Measurements from ENCODE around the gene SPAG8. TPM values are rescaled to one million over a fixed set of nuclear protein-coding genes. Genes with fewer than 3 reads are reported as not detected.

Gene SPAG8
- 0.34 to 0.52 TPM (median 0.35 TPM) in 5 replicates for total RNA-seq (2022; extraction: Qiagen RNA extraction)

GRCh38 chr9:35812025-35812602, at the start of gene SPAG8:
Gene SPAG8 (minus strand): TSS chr9:35812262. CDS start chr9:35812147, 115 bp downstream.

GRCh38 chr9:35829084-35829763, 17.2 kb upstream of the SPAG8 start, which contains the start of gene TMEM8B:
Gene TMEM8B (plus strand): TSS chr9:35829228. CDS start chr9:35829448, 220 bp downstream.

GRCh38 chr9:35828716-35829083, 16.6 kb upstream of the SPAG8 start, which contains the start of gene FAM221B:
Gene FAM221B (minus strand): TSS chr9:35828732. CDS start chr9:35826161, 2,571 bp downstream.

GRCh38 chr9:35814841-35815543, 2.9 kb upstream of the SPAG8 start, which contains the start of gene HINT2:
Gene HINT2 (minus strand): TSS chr9:35815042. CDS start chr9:35814979, 63 bp downstream.

GRCh38 chr9:35791297-35791921, 20.7 kb downstream of the SPAG8 start, which contains the start of gene NPR2:
Gene NPR2 (plus strand): TSS chr9:35791591. CDS start chr9:35792409, 818 bp downstream.

Other genes starting within 250 kb of the SPAG8 start
- gene TESK1, start 207.0 kb downstream of the SPAG8 start, total RNA-seq (2022; extraction: Qiagen RNA extraction) = 21.8 to 29.3 TPM (median 28.4 TPM) in 5 replicates
- 0.15 to 0.22 TPM (median 0.17 TPM) in 4 of 5 replicates, not detected in the other for gene CD72, start 193.8 kb downstream of the SPAG8 start, total RNA-seq (2022; extraction: Qiagen RNA extraction)
- gene SIT1, start 161.3 kb downstream of the SPAG8 start, total RNA-seq (2022; extraction: Qiagen RNA extraction) = 0.07 TPM in 1 of 5 replicates, not detected in the others
- 5.1 to 14.3 TPM (median 9.2 TPM) in 4 of 5 replicates, not detected in the other for gene RMRP, start 154.2 kb downstream of the SPAG8 start, total RNA-seq (2022; extraction: Qiagen RNA extraction)
- gene CCDC107, start 154.0 kb downstream of the SPAG8 start, total RNA-seq (2022; extraction: Qiagen RNA extraction) = 25.4 to 33.7 TPM (median 32.3 TPM) in 5 replicates
- gene ARHGEF39, start 147.1 kb downstream of the SPAG8 start, total RNA-seq (2022; extraction: Qiagen RNA extraction) = 11.1 to 18.8 TPM (median 16.6 TPM) in 5 replicates
- gene CA9, start 138.3 kb downstream of the SPAG8 start, total RNA-seq (2022; extraction: Qiagen RNA extraction) = 6.0 to 10.6 TPM (median 8.0 TPM) in 5 replicates
- gene TPM2, start 122.3 kb downstream of the SPAG8 start, total RNA-seq (2022; extraction: Qiagen RNA extraction) = 647 to 712 TPM (median 698 TPM) in 5 replicates
- gene TLN1, start 80.1 kb downstream of the SPAG8 start, total RNA-seq (2022; extraction: Qiagen RNA extraction) = 118 to 145 TPM (median 125 TPM) in 5 replicates
- gene CREB3, start 79.6 kb downstream of the SPAG8 start, total RNA-seq (2022; extraction: Qiagen RNA extraction) = 54.4 to 63.2 TPM (median 57.3 TPM) in 5 replicates
- gene GBA2, start 63.0 kb downstream of the SPAG8 start, total RNA-seq (2022; extraction: Qiagen RNA extraction) = 28.4 to 39.2 TPM (median 31.7 TPM) in 5 replicates
- 13.5 to 17.7 TPM (median 14.7 TPM) in 5 replicates for gene RGP1, start 63.0 kb downstream of the SPAG8 start, total RNA-seq (2022; extraction: Qiagen RNA extraction)
- 0.15 to 0.38 TPM (median 0.23 TPM) in 4 of 5 replicates, not detected in the other for gene MSMP, start 58.0 kb downstream of the SPAG8 start, total RNA-seq (2022; extraction: Qiagen RNA extraction)
- 4.2 to 6.3 TPM (median 4.6 TPM) in 5 replicates for gene NPR2, start 20.7 kb downstream of the SPAG8 start, total RNA-seq (2022; extraction: Qiagen RNA extraction)
- 69.1 to 112 TPM (median 101 TPM) in 5 replicates for gene HINT2, start 2.8 kb upstream of the SPAG8 start, total RNA-seq (2022; extraction: Qiagen RNA extraction)
- not detected in 5 replicates for gene FAM221B, start 16.5 kb upstream of the SPAG8 start, total RNA-seq (2022; extraction: Qiagen RNA extraction)
- gene TMEM8B, start 17.0 kb upstream of the SPAG8 start, total RNA-seq (2022; extraction: Qiagen RNA extraction) = 2.4 to 3.5 TPM (median 3.4 TPM) in 5 replicates
- gene OR13J1, start 58.1 kb upstream of the SPAG8 start, total RNA-seq (2022; extraction: Qiagen RNA extraction) = not detected in 5 replicates
- 0.22 to 0.51 TPM (median 0.34 TPM) in 5 replicates for gene HRCT1, start 93.9 kb upstream of the SPAG8 start, total RNA-seq (2022; extraction: Qiagen RNA extraction)
- gene SPAAR, start 97.2 kb upstream of the SPAG8 start, total RNA-seq (2022; extraction: Qiagen RNA extraction) = 0.05 to 0.09 TPM (median 0.06 TPM) in 4 of 5 replicates, not detected in the other
- not detected in 5 replicates for gene OR2S2, start 145.9 kb upstream of the SPAG8 start, total RNA-seq (2022; extraction: Qiagen RNA extraction)
- gene RECK, start 224.7 kb upstream of the SPAG8 start, total RNA-seq (2022; extraction: Qiagen RNA extraction) = 5.3 to 6.2 TPM (median 5.7 TPM) in 5 replicates

Data from A549 treated with AZD2906 at 1 μM for 4 hours (cell line).